SK-N-MC (cell line): ENCODE data around the gene UNC93A.

ENCODE experiments used
- EZH2 ChIP-seq: fragments of 200-600 bp; sonication (generic); IDR thresholded peaks from one replicate; pipeline ENCODE4 v1.6.1; 2017; ENCODE audit warnings: antibody characterized with exemption
- FOXP2 ChIP-seq: optimal IDR thresholded peaks from 2 replicates; pipeline ENCODE3; 2011; ENCODE audit warnings: mild to moderate bottlenecking, moderate library complexity; ENCODE audit not compliant: insufficient read depth; ENCODE audit errors: extremely low read length, control extremely low read depth
- POLR2AphosphoS5 ChIP-seq: IDR thresholded peaks from 2 replicates; pipeline ENCODE4 v1.6.1; 2012; ENCODE audit warnings: mild to moderate bottlenecking, low read depth, low read length, borderline replicate concordance

- TF ChIP-seq POLR2AphosphoS5 (no peak), FOXP2 (no peak), EZH2 (no peak)
These were observed 16.1 kb upstream of the UNC93A start for GRCh38 chr6:167275001-167275400.
